AG20443 (cell line): ENCODE measurements around the gene CCDC144A.
"Not testable (repeated sequence)": the region's sequence is repeated elsewhere in the genome, so short reads cannot be mapped to it uniquely, and the experiment has no call there.

Experiments used
- DNase-seq: peaks from one replicate; pipeline ENCODE4 v3.0.0; 2012; ENCODE audit warnings: low spot score, mixed read lengths

CCDC144A gene

GRCh38 chr17:16757520-16757919, 67.5 kb downstream of the CCDC144A start:
- not testable (repeated sequence) for DNase-seq

DNA sequence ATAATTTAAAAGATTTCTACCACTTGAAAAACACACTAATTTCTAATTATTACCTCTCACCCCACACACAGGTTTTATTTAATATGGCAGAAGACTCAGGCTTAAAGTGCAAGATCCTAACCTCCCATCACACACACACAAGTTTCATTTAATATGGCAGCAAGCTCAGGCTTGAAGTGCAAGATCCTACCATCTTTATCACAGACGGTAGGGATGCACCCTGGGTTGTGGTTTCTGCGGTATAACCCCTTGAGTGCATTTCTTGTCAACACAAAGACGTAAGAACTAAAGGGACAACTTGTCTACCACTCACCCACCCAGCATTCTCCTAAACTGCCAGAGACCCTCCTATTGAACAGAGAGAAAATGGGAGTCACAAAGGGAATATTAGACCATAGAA, 68.1 kb downstream of the CCDC144A start:
- not testable (repeated sequence) for DNase-seq

GRCh38 chr17:16768290-16769175, 78.5 kb downstream of the CCDC144A start:
- not testable (repeated sequence) for DNase-seq

GRCh38 chr17:16772394-16773145, 82.5 kb downstream of the CCDC144A start:
- DNase-seq: not testable (repeated sequence)

- DNase-seq: not testable (repeated sequence)
Measured at GRCh38 chr17:16773146-16773522, 83.1 kb downstream of the CCDC144A start.

GRCh38 chr17:16787851-16788250, 97.8 kb downstream of the CCDC144A start:
- not testable (repeated sequence) for DNase-seq

- not testable (repeated sequence) for DNase-seq
Measured at GRCh38 chr17:16788889-16789536, 99.0 kb downstream of the CCDC144A start.

- not testable (repeated sequence) for DNase-seq
Measured at GRCh38 chr17:16789622-16790021, 99.6 kb downstream of the CCDC144A start.

- DNase-seq: not testable (repeated sequence)
Measured at GRCh38 chr17:16790313-16790871, 100.4 kb downstream of the CCDC144A start.

DNA sequence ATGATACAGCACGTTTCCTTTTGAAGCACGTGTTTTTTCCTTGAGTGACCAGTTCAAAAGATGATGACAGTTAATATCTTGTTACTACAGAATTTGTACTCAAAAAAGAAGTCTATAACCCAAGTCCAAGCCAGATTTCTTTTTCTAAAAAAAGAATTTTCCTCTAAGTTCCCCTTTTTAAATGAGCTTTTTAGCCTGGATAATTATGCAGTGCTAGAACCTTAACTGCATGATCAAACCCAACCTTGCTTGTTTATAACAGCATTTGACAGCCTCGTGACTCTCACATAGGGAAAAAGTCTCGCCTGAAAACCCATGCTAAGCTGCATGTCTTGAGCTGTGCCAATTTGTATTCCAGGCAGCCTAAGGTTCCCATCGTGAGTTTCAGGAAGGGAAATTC, 104.2 kb downstream of the CCDC144A start:
- DNase-seq: not testable (repeated sequence)

GRCh38 chr17:16795894-16796293, 105.9 kb downstream of the CCDC144A start:
- not testable (repeated sequence) for DNase-seq

- not testable (repeated sequence) for DNase-seq
Measured at GRCh38 chr17:16804851-16805250, 114.8 kb downstream of the CCDC144A start.

- not testable (repeated sequence) for DNase-seq
Measured at GRCh38 chr17:16806599-16806998, 116.6 kb downstream of the CCDC144A start.

- DNase-seq: not testable (repeated sequence)
Measured at GRCh38 chr17:16807620-16808019, 117.6 kb downstream of the CCDC144A start.

DNA sequence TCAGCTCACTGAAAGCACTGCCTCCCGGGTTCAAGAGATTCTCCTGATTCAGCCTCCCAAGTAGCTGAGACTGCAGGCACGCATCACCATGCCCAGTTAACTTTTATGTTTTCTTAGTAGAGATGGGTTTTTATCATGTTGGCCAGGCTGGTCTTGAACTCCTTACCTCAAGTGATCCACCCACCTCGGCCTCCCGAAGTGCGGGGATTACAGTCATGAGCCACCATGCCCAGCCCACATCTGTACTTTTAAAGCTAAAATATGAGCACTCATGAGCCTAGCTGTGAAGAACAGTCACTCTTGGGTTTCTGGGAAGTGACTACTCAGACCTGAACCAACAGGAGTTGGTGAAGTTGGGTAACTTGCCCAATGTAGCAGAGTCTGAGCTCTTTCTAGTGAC, 120.2 kb downstream of the CCDC144A start:
- not testable (repeated sequence) for DNase-seq

GRCh38 chr17:16812126-16812525, 122.1 kb downstream of the CCDC144A start:
- DNase-seq: peak; percentile 16

DNA sequence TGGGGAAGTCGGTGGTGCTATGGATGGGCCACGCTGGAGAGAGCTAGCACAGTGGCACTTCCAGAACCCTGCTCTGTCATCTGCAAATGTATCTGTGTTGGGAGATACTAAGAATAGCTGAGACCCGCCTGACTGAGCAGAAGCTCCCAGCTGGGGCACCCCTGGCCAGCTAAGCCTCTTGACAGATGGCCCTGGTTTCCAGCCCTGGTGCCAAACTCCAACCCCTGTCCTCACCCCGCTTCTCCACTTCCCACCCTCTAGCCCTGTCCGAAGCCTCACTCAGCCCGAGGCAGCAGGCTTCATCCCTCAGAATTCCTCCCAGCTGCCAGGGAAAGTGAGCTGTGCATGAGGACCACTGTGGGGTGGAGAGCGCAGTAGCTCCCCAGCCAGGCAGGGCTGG, 124.4 kb downstream of the CCDC144A start:
- DNase-seq: no peak

GRCh38 chr17:16817201-16817600, 127.2 kb downstream of the CCDC144A start:
- no peak for DNase-seq

GRCh38 chr17:16817940-16818339, 127.9 kb downstream of the CCDC144A start:
- DNase-seq: not testable (repeated sequence)

- no peak for DNase-seq
Measured at GRCh38 chr17:16818340-16818739, 128.3 kb downstream of the CCDC144A start.

GRCh38 chr17:16818821-16819683, 129.0 kb downstream of the CCDC144A start:
- peak; percentile 11 for DNase-seq
